ENCODE results near the gene SPTBN1. TPM values are rescaled to one million over a fixed set of nuclear protein-coding genes. Genes with fewer than 3 reads are reported as not detected.

Gene SPTBN1
- total RNA-seq, 1 donor from 2014 or later: 53.8 TPM

DNA sequence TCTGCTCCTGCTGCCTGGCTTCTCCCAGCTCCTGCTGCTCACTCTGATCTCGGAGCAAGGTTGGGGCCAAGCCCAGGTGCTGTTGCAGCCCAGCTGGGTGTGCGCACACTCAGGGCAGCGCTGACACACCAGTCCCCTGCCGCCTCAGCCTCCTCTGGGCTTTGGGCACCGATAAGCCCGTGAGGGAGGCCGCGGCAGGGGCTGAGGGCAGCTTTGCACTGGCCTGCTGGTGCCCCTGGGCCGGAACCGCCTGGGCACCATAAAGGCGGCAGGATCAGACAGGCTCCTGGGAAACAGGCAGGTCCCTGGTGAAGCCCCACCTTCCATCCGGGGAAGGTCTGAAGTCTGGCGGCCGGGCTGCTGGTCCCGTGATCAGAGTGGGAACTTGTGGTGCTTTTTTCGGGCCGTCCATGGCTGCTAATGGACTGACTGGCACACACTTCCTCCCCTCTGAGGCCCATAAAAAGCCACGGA lies 253.2 kb downstream of the SPTBN1 start:
- H3K4me3 Mint-ChIP-seq: peak overlapping the region; percentile 50
- no peak for DNase-seq
- no peaks in the 10 kb centered on the region for H3K4me1 Mint-ChIP-seq
- intact Hi-C loops (cut with micrococcal nuclease): no loop called here
- H3K27ac Mint-ChIP-seq: no peak overlapping the region
- H3K9me3 Mint-ChIP-seq: no peaks in the 10 kb centered on the region
- peaks cover 57% of the 10 kb centered on the region for H3K27me3 Mint-ChIP-seq
- peaks cover 1% of the 10 kb centered on the region for H3K36me3 Mint-ChIP-seq (ENCODE audit: low read depth)

DNA sequence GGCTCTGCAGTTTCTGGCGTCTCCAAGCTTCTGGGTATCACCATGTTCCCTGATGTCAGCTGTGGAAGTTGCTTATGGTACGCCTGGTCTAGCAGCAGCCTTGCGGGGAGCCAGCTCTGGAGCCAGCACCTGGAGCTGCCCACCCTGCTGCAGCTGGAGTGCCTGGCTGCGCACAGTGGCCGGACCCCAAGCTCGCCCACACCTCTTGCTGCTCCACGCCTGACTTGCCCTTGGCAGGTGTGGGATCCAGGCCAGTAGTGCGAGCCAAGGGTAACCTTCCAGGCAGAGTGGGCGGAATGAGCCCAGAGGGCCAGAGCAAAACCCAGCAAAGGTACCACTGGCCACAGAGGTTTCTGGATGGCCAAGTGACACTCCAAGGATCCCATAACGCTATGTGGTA lies 254.1 kb downstream of the SPTBN1 start:
- Mint-ChIP-seq H3K27me3 (peaks cover 62% of the 10 kb centered on the region), H3K9me3 (no peaks in the 10 kb centered on the region), H3K27ac (no peak overlapping the region), H3K4me3 (no peak overlapping the region), H3K4me1 (no peaks in the 10 kb centered on the region), H3K36me3 (ENCODE audit: low read depth) (peaks cover 1% of the 10 kb centered on the region)
- no peak for DNase-seq
- intact Hi-C loops (cut with micrococcal nuclease): no loop called here

DNA sequence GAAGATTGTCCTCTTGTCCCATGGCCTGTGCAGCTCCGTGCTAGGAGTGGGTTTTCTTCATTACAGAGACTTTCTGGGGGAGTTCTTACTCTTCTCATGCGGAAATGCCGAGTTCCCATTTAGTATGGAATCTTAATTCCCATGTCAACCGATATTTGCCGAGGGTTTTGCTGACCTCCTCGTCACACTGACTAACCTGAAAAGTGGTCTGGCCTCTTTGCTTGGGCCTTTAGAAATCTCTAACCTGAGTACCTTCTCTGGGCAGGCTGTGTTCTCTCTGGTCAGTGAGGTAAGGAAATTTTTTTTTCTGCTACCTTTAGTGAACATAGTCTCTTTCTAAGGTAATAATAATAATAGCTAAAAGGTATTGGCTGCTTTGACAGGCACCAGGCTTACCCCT lies 256.4 kb downstream of the SPTBN1 start:
- Mint-ChIP-seq H3K36me3 (ENCODE audit: low read depth) (peaks cover 1% of the 10 kb centered on the region), H3K27ac (no peak overlapping the region), H3K4me3 (no peak overlapping the region), H3K4me1 (no peaks in the 10 kb centered on the region), H3K9me3 (no peaks in the 10 kb centered on the region), H3K27me3 (peaks cover 68% of the 10 kb centered on the region)
- DNase-seq: no peak
- intact Hi-C loops (cut with micrococcal nuclease): no loop called here

DNA sequence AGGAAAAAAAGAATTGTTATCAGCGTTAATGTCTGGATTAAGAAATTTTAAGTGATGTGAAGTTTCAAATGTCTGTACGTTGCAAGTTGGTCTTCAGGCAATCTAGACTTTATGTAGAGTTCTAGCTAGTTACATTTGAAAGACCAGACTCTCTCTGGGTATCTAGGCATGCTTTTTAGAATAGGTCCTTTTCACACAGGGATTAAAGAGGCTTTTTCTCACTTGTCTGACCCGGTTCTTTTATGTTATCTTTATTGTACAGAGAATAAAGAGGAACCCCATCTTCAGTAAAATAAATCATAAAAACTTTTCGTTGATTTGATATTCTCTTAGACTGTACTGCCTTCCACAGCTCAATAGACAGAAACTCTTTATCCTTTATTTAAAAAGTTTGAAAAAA lies 258.9 kb downstream of the SPTBN1 start:
- Mint-ChIP-seq H3K36me3 (ENCODE audit: low read depth) (peaks cover 1% of the 10 kb centered on the region), H3K27ac (no peak overlapping the region), H3K4me1 (no peaks in the 10 kb centered on the region), H3K4me3 (no peak overlapping the region), H3K9me3 (no peaks in the 10 kb centered on the region), H3K27me3 (peaks cover 70% of the 10 kb centered on the region)
- intact Hi-C loops (cut with micrococcal nuclease): no loop called here
- no peak for DNase-seq

DNA sequence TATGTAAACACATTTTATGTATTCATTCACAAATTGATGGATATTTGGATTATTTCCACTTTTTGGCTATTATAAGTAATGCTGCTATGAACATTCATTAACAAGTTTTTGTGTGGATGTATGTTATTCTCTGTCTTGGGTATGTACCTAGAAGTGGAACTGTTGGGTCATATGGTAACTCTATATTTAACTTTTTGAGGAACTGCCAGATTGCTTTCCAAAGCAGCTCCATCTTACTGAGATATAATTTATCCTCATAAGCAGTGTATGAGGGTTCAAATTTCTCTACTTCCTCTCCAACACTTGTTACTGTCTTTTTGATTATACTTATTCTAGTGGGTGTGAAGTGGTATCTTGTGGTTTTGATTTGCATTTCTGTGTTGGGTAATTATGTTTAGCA lies 260.2 kb downstream of the SPTBN1 start:
- no peaks in the 10 kb centered on the region for H3K9me3 Mint-ChIP-seq
- H3K27ac Mint-ChIP-seq: no peak overlapping the region
- no peaks in the 10 kb centered on the region for H3K36me3 Mint-ChIP-seq (ENCODE audit: low read depth)
- no peak overlapping the region for H3K4me3 Mint-ChIP-seq
- no peak for DNase-seq
- intact Hi-C loops (cut with micrococcal nuclease): no loop called here
- peaks cover 71% of the 10 kb centered on the region for H3K27me3 Mint-ChIP-seq
- H3K4me1 Mint-ChIP-seq: no peaks in the 10 kb centered on the region

DNA sequence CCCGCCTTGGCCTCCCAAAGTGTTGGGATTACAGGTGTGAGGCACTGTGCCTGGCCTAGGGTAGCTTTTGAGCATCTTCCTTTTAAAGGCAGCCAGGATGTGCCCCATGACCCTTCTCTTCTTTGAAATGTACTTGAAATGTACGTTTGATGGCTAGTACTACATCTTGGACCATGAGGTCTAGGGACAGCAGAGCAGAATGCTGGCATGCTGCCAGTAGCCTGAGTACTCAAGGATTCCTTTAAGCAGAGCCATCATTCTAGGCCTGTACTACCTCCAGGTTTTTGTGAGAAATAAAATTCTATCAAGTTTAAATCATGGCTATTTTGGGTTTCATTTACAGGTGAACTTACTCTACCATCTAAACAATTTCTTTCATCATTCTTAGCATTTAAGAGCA lies 264.4 kb downstream of the SPTBN1 start:
- Mint-ChIP-seq H3K9me3 (no peaks in the 10 kb centered on the region), H3K36me3 (ENCODE audit: low read depth) (no peaks in the 10 kb centered on the region), H3K27me3 (peaks cover 65% of the 10 kb centered on the region), H3K4me3 (no peak overlapping the region), H3K4me1 (peaks cover 13% of the 10 kb centered on the region), H3K27ac (no peak overlapping the region)
- intact Hi-C loops (cut with micrococcal nuclease): loop anchor here (5.0 kb wide), 4 partner anchors 198 to 972 kb away; partner anchors contain the start of genes PNPT1 and RTN4
- DNase-seq: no peak

Other genes with a start within 250 kb of the SPTBN1 start
- gene TSPYL6, start 200.1 kb upstream of the SPTBN1 start, total RNA-seq: not detected in 2 replicates

All from activated CD4-positive, alpha-beta T cell treated with anti-CD3 and anti-CD28 coated beads, Interleukin-2, amount 10 ng/mL, durations not matched to agents 24 days and 14 days (primary cell).